ENCODE data around the gene PHLPP1.

GRCh38 chr18:62919109-62919838, 203.9 kb downstream of the PHLPP1 start:
- TF ChIP-seq CTCF (IDR thresholded peaks at IDR 0.05) (no peak), POLR2A (IDR thresholded peaks at IDR 0.05) (no peak), POLR2AphosphoS5 (IDR thresholded peaks at IDR 0.05) (no peak)
